ENCODE data around the gene DYRK2.

GRCh38 chr12:67649261-67649569, 670 bp downstream of the DYRK2 start:
- TF ChIP-seq POLR2A (IDR thresholded peaks at IDR 0.05) (no peak), CTCF (IDR thresholded peaks at IDR 0.05) (no peak), POLR2AphosphoS5 (IDR thresholded peaks at IDR 0.05) (no peak)

Data from breast epithelium (tissue), 3 donors.